GM12873 (cell line): Measurements from ENCODE around the gene PURB.
A peak's percentile ranks its signal among the peaks of the same experiment; 100 is the strongest.

Source experiments
- CTCF ChIP-seq: IDR thresholded peaks from 2 replicates; pipeline ENCODE4 v1.5.1; 2012; ENCODE audit warnings: low read depth, mild to moderate bottlenecking, moderate library complexity, low read length, control low read depth; ENCODE audit not compliant: insufficient read depth; ENCODE audit errors: missing control alignments

PURB gene

GRCh38 chr7:44880317-44881018 is 4.9 kb downstream of the PURB start:
- TF ChIP-seq CTCF = no peak

- no peak for TF ChIP-seq CTCF
Observed at GRCh38 chr7:44876393-44876792, 8.9 kb downstream of the PURB start.

- TF ChIP-seq CTCF = no peak
Observed at GRCh38 chr7:44875241-44875640, 10.1 kb downstream of the PURB start.

GRCh38 chr7:44872787-44873186 is 12.5 kb downstream of the PURB start:
- TF ChIP-seq CTCF = no peak

- no peak for TF ChIP-seq CTCF
Observed at GRCh38 chr7:44867073-44867995, 18.0 kb downstream of the PURB start.

GRCh38 chr7:44858161-44858560 is 27.2 kb downstream of the PURB start:
- peak; percentile 20 for TF ChIP-seq CTCF

- no peak for TF ChIP-seq CTCF
Observed at GRCh38 chr7:44854644-44855364, 30.5 kb downstream of the PURB start.
